ENCODE data around the gene ADARB2.

The ADARB2 gene

GRCh38 chr10:1300218-1300617 is 437.1 kb downstream of the ADARB2 start:
- FAIRE-seq (no peak), DNase-seq (ENCODE audit: low spot score) (no peak)

DNA sequence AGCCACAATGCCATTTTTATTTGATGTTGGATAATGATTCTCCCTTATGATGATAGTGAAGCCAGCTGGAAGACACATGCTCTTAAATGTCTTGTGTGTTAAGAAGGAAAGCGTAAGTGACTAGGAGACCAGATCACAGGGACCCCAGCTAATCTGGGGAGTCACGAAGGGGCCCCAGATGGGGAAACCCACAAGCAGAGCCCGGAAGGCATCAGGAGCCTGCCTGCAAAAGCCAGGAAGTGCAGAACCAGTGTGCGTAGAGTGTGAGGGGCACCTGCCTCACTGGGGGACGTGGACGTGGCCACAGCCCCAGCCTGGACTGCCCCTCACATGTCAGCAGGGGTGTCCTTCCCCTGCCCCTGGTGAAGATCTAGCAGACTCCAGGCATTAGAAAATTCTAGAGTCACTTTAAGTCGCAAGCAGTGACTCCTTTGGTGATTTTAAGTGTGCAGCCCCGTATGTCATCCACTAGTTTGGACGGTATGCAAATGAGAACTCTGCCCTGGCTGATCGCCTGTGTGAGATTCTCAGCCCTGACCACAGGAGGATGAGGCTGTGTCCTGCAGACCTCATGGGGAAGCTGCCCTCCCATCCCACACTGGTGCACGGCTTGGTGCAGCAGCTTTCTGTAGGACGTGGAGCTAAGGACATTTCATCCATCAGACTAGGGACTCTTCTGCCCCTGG is 438.1 kb downstream of the ADARB2 start:
- no peak for FAIRE-seq
- no peak for DNase-seq (ENCODE audit: low spot score)

GRCh38 chr10:1297566-1298301 is 439.6 kb downstream of the ADARB2 start:
- no peak for DNase-seq (ENCODE audit: low spot score)
- FAIRE-seq, result no peak

DNA sequence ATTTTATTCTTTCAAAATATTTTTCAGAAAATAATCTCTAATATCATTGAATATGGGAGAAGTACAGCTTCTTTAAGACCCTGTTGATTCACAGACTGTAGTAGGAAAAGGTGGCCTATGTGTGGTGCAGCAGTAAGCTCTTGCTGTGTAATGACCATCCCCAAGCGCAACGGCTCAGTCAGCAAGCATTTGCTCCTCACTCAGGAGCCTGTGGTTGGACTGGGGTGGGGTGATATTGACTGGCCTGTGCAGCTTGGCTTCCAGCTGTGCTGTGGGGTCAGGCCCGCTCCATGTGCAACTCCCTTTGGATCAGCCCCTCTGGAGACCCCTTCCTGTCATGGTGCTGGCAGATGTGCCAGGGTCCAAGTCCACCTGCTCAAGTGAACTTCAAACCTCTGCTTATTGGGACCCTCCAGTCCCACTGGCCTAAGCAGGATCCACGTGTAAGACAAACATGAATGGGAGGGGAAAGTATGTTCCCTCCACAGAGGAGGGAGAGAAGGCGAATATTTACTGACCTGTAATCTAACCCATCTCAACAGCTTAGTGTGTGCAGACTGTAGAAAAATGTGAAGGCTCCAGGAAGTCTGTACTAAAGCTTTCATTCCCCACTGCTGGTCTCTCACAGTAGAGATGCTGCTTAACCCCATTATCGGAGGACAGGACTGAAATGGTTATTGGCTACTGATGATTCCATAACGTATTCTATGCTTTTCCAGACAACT is 441.4 kb downstream of the ADARB2 start:
- FAIRE-seq (no peak), DNase-seq (ENCODE audit: low spot score) (no peak)

GRCh38 chr10:1294748-1295147 is 442.6 kb downstream of the ADARB2 start:
- FAIRE-seq (no peak), DNase-seq (ENCODE audit: low spot score) (no peak)

DNA sequence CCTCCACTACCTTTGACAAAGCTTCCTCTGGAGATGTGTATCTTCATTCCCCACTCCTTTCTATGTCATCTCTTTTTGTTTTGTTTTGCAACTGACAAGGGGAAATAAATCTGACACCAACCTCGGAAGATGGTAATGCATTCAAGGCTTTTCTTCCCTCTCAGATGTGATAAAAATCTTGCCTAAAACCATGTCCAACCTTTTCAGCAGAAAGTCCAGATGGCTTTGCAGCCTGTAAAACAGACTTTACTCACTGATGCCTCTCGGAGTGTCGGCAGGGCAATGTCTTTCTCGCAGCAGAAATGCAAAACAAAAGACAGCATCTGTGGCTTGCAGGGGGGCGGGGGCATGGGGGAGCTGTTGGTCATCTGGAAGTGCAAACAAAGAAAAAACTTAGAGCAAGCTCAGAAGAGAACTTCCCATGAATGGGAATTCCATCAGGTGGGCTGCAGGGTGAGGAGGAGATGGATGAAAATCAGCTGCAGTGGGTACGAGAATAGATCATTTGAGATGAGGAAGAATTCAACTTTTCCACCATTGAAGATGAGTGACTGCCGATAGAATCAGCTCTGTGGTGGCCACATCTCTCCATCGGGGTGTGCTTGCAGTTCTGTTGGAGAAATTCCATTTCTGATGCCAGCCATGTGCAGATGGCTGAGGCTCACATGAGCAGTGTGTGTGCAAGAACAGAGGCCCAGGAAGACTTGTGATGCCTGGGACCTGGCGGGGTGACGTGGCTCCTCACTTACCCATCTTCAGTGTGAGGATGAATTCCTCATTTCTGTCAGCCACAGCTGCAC is 443.5 kb downstream of the ADARB2 start:
- FAIRE-seq (no peak), DNase-seq (ENCODE audit: low spot score) (no peak)

GRCh38 chr10:1293157-1293556 is 444.2 kb downstream of the ADARB2 start:
- DNase-seq (ENCODE audit: low spot score) (no peak), FAIRE-seq (no peak)

GRCh38 chr10:1292611-1293031 is 444.7 kb downstream of the ADARB2 start:
- FAIRE-seq (no peak), DNase-seq (ENCODE audit: low spot score) (no peak)

DNA sequence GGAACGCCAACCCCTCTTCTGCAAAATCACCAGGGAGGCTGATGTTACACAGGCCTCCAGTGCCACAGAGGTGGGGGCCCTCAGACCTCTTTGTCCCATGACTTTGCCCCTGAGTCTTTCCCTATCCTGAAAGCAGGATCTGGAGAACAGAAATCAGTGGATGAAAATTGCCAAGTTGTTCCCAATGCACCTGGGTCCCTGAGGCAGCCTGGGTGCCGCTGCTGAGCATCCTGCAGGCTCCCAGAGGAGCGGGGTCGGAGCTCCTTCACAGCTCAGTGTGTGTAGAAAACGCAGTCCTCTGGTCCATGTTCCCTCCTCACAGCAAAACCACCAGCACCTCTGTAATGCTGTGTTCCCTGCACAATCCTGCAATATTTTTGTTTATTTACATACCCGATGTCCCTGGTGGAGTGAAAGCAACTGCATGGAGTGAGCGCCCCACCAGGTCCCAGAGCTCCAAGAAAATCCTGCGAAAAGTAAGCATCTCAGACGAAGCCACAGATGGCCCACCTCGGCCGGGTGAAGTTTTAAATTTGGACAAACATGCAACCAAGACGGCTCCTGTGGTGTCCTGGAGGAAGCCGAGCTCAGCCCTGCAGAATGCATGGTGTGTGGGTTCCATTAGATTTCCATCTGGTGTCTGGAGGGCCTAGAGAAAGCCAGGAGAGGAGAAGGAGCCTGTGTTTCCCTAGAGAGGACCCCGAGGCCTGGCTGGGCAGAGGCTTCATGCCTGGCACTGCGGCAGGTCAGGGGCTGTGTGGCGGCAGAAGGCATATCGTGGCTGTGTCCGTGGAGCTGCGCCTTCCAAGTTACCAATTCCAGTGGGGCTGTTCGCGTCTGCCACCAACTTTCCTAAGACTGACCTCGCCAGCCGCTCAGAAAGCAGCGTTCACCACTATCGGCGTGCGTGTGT is 445.9 kb downstream of the ADARB2 start:
- FAIRE-seq (no peak), DNase-seq (ENCODE audit: low spot score) (no peak)

GRCh38 chr10:1290071-1290471 is 447.3 kb downstream of the ADARB2 start:
- FAIRE-seq (no peak), DNase-seq (ENCODE audit: low spot score) (no peak)

- FAIRE-seq (no peak), DNase-seq (ENCODE audit: low spot score) (no peak)
Measured at GRCh38 chr10:1289591-1289990, 447.7 kb downstream of the ADARB2 start.

GRCh38 chr10:1287971-1288401 is 449.3 kb downstream of the ADARB2 start:
- FAIRE-seq (no peak), DNase-seq (ENCODE audit: low spot score) (no peak)

DNA sequence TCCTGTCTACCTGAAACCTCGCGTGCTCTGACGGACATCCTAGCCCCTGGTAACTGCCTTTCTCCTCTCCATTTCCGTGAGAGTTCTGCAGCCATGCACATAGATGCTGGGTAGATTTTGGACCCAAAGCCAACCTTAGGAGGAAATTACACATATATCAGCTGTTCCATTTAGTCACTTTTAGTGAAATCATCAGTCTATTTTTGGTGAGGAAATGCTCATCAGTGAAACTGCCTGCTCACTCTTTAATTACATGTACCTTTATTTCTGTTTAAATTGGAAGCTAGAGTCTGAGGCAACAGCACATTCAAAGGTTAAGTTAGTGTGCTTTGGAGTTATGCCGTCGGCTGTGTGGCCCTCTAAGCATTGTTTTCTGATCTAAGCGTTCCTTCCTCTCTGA is 449.8 kb downstream of the ADARB2 start:
- no peak for DNase-seq (ENCODE audit: low spot score)
- no peak for FAIRE-seq

DNA sequence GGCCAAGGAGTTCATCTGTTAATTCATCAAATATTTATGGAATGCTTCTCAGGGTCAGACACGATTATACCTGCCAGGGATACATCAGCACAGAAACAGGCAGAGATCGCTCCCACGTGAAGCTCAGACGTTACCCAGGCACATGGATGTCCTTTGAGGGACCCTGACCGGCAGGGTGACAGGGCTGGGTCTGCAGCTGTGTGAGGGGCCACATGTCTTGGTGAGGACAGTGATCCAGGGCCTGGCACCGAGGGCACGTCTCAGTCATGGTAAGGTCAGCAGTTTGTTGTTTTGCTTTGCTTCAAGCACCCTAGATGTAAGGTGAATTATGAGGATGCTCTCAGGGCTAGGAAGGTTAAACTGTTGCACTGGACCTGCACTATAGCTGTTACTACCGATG is 453.2 kb downstream of the ADARB2 start:
- no peak for DNase-seq (ENCODE audit: low spot score)

GRCh38 chr10:1281405-1281782 is 455.9 kb downstream of the ADARB2 start:
- DNase-seq (ENCODE audit: low spot score), result no peak
- no peak for FAIRE-seq

More for the DNA sequence above, 453.2 kb downstream of the ADARB2 start:
- no peak for FAIRE-seq

- no peak for FAIRE-seq
Measured at GRCh38 chr10:1280466-1281404, 456.6 kb downstream of the ADARB2 start.

DNA sequence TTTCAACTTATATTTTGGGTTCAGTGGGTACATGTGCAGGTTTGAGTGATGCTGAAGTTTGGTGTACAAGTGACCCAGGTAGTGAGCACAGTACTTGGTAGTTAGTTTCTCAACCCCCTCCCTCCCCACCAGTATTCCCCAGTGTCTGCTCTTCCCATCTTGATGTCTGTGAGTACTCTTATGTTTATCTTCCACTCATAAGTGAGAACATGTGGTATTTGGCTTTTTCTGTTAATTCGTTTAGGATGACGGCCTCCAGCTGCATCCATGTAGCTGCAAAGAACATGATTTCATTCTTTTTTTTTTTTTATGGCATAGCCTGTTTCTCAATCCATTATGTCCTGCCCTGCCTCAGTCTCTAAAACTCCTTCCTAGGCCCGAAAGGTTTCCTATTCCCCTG is 459.0 kb downstream of the ADARB2 start:
- no peak for DNase-seq (ENCODE audit: low spot score)

More at GRCh38 chr10:1280466-1281404, 456.6 kb downstream of the ADARB2 start:
- no peak for DNase-seq (ENCODE audit: low spot score)

GRCh38 chr10:1274701-1275544 is 462.4 kb downstream of the ADARB2 start:
- DNase-seq (ENCODE audit: low spot score) (no peak), FAIRE-seq (no peak)

More for the DNA sequence above, 459.0 kb downstream of the ADARB2 start:
- FAIRE-seq, result no peak

Data from RCC 7860 (cell line).